Activated CD8-positive, alpha-beta memory T cell treated with anti-CD3 and anti-CD28 coated beads for 1 hour (primary cell): Measurements from ENCODE around the gene DVL2.

ENCODE experiments used
- DNase-seq, 2 donors: peaks; one replicate each; pipeline ENCODE4 v3.0.0-alpha.2; 2020; ENCODE audit warnings: low read depth in 1 of 2; ENCODE audit errors: extremely low read depth in 1 of 2

The DVL2 gene

DNA sequence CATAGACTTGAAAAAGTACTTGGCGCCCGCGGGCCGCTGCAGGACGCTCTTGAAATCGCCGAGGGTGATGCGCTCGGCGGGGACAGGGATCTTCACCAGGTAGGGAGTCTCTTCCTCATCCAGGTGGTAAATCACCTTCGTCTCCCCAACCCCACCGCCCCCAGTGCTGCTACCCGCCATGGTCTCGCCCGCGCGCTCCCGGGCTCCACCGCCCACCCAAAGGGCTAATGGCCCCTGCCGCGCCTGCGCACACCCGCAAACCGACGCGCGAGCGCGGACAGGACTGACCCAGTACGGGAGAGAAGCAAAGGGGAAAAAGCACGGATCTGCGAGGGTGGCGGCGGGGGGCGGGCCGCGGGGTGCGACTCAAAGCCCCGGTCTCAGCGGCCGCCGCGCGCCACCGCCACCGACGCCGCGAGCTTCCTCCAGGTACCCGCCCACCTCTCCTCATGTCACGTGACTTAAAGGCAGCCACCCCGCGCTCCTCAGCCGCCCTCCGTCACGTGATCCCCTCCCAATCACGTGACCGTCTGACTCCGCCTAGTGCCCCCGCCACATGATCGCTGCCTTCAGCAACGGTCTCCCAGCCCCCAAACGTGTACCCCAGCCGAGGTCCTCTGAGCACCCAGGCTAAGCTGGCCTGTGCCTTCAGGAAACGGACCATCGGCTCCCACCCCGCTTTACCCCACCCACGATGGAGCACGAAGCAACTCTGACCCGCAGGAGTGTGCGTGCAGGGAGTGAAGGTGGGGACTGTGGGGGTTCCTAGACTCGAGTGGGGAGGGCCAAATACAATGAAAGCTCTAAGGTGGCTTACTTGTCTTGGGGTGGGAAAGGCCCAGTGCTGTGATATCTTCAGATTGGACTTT, at the start of gene DVL2:
Gene DVL2 (minus strand): TSS at position 435 of the 869 bp plus-strand sequence. CDS start 255 bp downstream, at position 180.
- DNase-seq = peak; percentile 83 to 87

DNA sequence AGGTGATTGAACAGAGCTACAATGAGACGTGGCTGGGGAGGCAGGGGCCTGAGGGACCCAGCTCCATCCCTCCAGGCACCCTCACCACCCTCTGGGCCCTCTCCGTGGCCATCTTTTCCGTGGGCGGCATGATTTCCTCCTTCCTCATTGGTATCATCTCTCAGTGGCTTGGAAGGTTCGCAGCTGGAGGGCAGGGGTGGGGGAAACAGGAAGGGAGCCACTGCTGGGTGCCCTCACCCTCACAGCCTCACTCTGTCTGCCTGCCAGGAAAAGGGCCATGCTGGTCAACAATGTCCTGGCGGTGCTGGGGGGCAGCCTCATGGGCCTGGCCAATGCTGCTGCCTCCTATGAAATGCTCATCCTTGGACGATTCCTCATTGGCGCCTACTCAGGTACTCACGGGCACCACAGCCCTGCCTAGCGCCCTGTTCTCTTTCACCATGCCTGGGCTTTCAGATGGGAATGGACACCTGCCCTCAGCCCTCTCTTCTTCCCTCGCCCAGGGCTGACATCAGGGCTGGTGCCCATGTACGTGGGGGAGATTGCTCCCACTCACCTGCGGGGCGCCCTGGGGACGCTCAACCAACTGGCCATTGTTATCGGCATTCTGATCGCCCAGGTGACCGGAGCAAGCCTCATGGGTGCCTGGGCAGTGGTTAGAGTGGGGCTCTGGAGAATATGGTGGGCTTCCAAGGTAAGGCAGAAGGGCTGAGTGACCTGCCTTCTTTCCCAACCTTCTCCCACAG, 49.3 kb upstream of the DVL2 start:
- no peak for DNase-seq

DNA sequence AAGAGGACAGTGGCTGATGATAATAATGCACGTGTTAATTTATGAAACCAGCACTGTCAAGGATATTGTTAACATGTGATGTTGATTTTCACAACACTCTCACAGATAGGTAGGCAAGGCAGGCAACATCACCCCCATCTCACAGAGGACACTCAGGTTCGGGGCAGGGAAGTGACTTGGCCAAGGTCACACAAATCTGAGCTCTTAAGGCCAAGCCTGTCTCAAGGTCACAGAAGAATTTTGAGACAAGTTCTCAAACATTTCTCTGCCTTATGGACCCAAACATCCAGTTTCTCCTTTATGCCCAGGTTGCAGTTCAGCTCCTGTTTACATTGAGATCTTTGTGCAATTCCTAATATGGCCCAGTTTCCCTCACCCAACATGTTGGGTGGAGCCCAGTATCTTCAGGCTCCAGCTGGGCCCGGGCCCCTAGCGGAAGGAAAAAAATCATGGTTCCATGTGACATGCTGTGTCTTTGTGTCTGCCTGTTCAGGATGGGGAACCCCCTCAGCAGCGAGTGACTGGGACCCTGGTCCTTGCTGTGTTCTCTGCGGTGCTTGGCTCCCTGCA, 48.5 kb upstream of the DVL2 start:
- no peak for DNase-seq

DNA sequence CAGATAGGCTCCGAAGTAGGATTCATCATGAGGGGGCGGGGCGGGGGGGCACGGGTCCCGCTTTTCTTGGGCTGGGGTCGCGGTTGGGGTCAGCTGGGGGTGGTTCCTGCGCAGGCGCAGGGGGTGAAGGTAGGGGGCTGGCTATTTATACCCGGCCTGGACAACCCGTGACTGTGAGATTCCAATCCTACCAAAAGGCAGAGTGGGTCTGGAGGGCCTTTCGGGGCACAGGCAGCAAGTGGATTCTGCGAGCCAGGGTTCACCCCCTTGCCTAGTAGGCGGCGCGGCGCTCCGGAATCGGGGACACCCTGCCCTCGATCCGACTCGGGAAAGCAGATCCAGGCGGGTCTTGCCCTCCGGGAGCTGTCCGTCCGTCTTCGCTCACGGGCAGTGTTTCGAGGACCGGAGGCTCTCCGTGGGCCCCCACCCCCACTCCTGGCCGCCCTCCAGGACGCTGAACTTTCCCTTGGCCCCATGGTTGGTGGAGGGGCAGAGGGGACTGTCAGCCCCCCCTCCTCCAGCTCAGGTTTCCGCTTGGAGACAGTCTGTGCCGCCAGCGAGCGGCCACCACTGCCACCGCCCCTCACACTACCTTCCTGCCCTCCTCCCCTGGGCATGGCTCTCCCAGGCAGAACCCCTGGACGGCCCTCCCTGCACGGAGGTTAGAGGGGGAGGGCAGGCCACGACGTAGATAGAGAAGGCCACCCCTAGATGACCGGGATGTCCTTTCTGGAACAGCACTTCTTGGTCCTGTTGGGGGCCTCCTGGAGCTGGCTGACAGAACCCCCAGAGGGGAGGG, 47.8 kb upstream of the DVL2 start:
- no peak for DNase-seq

DNA sequence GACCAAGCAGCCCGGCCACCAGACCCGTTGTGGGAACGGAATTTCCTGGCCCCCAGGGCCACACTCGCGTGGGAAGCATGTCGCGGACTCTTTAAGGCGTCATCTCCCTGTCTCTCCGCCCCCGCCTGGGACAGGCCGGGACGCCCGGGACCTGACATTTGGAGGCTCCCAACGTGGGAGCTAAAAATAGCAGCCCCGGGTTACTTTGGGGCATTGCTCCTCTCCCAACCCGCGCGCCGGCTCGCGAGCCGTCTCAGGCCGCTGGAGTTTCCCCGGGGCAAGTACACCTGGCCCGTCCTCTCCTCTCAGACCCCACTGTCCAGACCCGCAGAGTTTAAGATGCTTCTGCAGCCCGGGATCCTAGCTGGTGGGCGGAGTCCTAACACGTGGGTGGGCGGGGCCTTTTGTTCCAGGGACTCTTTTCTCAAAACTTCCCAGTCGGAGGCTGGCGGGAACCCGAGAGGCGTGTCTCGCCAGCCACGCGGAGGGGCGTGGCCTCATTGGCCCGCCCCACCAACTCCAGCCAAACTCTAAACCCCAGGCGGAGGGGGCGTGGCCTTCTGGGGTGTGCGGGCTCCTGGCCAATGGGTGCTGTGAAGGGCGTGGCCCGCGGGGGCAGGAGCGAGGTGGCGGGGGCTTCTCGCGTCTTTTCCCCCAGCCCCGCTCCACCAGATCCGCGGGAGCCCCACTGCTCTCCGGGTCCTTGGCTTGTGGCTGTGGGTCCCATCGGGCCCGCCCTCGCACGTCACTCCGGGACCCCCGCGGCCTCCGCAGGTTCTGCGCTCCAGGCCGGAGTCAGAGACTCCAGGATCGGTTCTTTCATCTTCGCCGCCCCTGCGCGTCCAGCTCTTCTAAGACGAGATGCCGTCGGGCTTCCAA, 47.0 kb upstream of the DVL2 start, which contains the start of gene SLC2A4:
Gene SLC2A4 (plus strand): TSS at position 645 of the 879 bp plus-strand sequence. CDS start 217 bp downstream, at position 862.
- peak; percentile 58 to 66 for DNase-seq

DNA sequence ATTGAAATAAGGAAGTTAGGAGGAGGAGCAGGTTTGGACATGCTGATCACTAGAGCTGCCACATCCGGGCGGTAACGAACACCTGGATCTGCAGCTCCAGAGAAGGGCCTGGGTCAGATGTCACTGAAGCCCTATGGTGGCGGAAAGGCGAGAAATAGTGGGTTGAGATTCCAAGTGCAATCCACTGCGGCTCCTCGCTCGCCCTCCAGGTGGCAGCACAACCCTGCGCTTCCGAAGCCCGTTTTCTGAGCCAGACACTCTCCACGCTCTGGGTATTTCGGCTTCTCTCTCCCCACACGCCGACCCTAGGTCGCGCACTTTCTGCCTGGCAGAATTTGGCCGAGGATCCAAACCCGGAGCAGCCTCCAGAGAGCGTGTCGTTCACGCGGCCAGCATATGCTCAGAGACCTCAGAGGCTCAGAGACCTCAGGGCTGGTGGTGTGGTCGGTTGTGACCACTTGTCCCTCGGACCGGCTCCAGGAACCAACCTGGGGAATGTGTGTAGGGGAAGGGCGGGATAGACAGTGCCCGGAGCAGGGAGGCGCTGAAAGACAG, 46.3 kb upstream of the DVL2 start:
- DNase-seq = peak; percentile 68 to 73

DNA sequence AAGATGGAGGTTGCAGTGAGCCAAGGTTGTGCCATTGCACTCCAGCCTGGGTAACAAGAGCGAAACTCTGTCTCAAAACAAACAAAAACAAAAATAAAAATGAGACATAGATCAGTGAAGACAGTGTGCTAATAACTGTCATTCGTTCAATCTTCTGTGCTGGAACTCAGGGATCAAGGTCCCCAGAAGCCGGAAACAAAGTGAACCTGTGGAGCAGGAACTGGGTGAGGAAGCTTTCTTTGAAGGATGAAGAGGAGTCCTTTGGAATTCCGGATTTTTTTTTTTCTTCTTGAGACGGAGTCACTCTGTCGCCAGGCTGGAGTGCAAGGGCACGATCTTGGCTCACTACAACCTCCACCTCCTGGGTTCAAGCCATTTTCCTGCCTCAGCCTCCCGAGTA, 45.1 kb upstream of the DVL2 start:
- no peak for DNase-seq

DNA sequence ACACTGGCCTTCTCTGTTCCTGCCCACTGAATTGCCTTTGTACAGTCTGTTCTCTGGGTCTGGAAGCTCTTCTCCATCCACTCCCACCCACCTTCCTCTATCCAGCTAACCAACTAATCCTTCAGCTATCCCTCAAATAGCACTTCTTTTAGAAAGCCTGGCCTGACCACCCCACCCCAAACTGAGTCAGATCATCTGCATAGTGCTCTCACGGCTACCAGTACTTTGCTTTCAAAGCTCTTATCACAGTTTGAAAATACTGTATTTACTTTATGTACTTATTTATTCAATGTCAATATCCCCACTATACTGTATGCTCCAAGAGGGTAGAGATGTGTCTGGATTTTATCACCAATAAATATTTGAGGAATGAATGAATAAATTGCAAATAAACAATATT, 32.5 kb upstream of the DVL2 start:
- no peak for DNase-seq

DNA sequence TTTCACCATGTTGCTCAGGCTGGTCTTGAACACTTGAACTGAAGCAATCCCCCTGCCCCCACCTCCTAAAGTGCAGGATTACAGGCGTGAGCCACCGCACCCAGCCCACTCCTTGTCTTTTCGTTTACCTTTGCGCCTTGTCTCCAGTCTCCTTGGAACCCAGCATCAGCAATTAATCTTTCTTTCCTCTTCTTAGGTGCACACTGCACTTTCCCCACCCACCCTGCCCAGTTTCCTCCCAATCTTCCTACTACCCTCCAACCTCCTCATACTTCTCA, 29.4 kb upstream of the DVL2 start:
- DNase-seq = no peak

DNA sequence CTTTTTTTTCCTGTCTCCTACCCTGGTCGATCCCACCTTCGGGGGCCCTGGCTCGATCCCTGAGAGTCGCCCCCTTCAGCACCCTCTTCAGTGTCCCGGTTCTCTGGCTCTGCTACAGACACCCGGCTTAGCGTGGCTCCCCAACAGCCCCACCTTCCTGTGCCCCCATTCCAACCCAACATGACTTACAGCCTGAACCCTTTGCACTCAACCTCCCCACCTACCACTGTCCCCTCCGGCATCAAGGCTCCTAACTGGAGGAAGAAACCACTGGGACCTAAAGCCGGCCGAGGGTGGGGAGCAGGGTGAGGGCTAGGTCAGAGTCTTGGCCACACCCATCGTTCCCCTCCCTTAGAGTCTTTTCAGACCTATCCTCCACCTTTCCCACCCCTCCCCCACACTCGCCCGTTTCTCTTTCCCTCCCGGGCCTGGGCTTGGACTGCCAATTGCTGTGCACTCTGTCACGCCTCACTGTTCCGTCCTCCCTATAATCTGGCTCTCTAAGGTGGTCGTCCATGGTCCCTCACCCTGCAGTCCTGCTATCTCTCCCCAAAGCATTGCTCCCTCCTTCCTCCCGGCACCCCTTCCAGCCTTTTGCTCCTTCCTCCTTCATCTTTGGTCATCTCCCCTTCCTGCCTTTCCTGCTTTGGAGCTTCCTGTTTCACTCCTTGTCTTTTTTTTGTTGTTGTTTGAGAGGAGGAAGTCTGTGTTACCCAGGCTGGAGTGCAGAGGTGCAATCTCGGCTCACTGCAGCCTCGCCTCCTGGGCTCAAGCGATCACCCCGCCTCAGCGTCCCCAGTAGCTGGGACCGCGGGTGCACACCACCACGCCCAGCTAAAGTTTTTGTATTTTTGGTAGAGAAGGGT, 28.9 kb upstream of the DVL2 start:
- no peak for DNase-seq

DNA sequence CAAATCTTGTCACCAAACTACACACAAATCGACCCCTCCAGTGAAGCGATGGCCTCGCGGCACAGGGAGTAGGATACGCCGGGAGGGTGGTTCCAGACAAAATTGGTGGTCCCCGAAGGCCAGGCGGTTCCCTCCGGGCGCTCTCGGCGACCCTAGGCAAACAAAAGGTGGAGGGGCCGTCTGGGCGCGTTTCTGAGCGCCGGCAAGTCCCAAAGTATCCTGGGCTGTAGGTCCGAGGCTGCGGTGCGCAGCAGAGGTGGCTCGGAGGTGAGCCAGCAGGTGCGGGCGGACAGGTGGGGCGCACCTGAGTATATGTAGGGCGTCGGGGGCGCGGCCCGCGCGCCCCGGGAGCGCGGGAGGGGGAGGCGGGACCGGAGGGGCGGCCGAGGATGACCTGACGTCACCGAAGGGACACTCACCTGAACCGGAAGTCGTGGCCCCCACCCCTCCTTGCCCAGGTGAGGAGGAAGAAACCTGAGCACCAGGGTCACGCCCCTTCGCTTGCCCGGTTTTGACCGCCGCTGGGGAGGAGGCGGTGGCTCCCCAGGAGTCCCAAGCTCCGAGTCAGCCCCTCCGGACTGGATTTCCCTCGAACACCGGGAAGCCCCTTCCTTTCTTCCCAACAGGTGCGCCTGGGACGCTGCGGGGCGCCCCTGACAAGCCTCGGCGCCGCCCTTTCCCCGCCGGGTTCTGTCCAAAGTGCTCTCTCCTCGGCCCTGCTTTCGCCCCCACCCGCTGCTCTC, 28.0 kb upstream of the DVL2 start, which contains the start of gene CLDN7:
Gene CLDN7 (minus strand): TSS at position 287 of the 743 bp plus-strand sequence. CDS start 435 bp downstream, outside the sequence.
- DNase-seq = no peak

DNA sequence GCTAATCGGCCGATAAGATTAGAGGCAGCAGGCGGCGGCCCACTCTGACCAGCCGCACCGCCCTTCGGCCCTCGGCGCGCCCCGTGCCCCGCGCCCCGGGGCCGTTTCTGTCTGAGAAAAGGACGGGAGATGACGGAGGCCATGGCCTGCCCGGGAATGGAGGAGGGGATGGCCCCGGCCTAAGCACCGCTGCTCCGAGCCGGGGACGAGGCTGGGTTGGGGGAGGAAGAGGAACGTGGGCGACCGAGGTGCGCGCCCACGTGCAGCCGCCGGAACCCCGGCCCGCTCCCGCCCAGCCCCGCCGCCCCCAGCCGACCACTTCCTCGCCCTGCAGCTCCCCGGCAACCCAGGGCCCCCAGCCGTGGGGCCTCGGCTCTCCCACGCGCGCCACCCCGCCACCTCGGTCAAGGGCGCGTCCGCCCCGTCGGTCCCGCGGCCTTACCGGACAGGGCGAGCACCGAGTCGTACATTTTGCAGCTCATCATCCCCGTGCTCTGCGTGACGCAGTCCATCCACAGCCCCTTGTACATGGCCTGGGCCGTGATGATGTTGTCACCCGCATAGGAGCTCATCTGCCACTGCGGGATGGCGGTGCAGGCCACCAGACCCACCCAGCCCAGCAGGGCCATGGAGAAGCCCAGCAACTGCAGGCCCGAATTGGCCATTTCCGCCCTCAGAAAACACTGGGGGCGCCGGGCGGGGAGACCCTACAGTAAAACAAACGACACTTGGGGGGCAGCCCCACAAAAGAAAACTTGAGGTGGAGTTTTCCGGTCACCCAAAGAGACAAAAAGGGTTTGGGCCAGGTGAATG, 27.3 kb upstream of the DVL2 start:
- DNase-seq = no peak

DNA sequence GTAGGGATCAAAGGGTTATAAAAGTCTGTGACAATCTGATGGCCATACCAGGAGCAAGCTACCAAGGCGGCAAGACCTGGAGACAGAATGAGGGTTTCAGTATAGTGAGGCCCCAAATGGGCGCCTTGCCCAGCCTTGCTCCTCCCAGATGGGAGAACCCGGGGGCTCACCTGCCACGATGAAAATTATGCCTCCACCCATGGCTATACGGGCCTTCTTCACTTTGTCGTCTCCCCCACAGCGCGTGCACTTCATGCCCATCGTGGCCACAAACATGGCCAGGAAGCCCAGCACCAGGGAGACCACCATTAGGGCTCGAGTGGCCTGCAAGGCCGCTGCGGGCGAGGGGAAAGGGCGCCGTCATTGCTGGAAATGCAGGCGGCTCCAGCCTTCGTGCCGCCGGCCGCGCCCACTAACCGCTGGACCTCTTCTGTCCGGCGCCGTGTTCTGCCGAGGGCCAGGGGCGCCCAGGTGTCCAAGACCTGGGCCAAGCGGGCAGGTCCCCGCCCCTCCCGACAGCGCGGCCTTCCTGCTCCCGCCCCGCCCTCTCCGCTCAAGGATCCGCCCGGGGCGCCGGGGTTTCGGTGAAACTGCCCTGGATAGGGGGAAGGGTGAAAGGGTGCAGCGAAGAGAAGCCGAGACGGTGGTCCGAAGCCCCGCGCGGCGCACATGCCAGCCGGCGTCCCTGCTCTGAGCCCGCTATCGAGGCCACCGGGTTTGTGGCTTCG, 26.5 kb upstream of the DVL2 start:
- DNase-seq = no peak

DNA sequence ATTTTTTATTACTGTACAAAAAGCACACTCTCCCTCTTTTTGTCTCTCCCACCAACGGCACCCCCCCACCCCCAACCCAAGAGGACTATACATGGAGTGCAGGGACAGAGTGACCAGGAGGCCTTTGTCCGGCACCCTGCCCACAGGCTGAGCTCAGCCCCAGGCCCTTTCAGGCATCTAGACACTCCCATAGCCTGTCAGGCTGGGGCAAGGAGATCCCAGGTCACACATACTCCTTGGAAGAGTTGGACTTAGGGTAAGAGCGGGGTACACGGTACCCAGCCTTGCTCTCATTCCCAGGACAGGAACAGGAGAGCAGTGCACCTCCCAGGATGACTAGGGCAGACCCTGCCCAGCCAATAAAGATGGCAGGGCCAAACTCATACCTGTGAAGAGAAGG, 25.8 kb upstream of the DVL2 start:
- DNase-seq = no peak

DNA sequence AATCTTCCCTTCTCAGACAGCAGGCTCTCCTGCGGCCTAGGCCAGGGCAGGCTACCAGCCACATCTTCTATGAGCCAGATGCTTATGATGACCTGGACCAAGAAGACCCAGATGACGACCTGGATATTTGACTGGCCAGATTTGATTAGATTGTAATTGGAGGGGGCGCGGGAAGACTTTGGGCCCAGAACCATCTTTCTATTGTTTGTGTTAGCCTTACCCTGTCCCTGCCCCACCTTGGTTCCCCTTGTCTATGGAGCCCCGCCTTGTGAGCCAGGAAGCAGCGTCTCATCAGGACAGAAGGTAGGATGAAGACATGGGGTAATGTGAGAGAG, 25.2 kb upstream of the DVL2 start:
- no peak for DNase-seq

DNA sequence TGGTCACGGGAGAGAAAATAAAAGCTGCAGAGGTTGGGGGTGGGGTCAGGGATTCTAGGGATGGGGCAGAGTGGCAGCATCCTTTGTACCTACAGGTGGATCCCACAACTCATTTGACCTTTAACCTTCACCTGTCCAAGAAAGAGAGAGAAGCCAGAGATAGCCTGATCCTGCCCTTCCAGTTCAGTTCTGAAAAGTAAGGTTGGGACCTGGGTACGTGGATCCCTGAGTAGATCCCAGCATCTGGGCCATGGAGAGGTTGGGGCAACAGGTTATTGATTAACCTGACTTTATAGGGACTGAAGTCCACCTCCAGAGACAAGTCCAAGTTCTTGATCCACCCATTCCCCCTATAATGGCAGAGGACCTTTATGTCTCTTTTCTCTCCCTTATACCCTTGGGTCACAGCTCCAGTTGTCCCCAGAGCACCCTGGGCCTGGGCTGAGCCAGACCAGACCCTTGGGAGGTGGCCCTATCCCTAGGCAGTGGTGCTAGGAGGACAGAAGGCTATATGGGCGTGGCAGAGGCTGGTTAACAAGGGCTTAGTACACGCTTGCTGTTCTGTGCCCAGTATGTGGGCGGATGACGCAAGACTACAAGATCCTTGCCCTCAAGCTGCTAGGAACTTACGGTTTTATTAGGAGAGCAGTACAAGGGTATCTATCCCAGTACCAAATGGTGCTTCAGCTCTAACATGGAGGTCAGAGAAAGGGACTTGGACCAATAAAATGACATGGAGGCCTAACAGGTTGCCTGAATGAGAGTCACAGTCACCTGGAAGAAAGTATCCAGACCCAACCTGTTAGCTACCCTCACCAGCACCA, 24.6 kb upstream of the DVL2 start:
- no peak for DNase-seq
